NCI-H345 treated with DMSO at 0.1 percent for 48 hours (cell line): ENCODE measurements around the gene HES4.
A peak's percentile ranks its signal among the peaks of the same experiment; 100 is the strongest.
"Not testable (repeated sequence)": the region's sequence is repeated elsewhere in the genome, so short reads cannot be mapped to it uniquely, and the experiment has no call there.

ENCODE experiments used
- DNase-seq: peaks from one replicate; lab custom pipeline; 2025; ENCODE audit not compliant: unreplicated experiment; lab: John Stamatoyannopoulos, UW

Gene HES4

GRCh38 chr1:1019122-1019999, 19.5 kb upstream of the HES4 start:
- DNase-seq, result peak; percentile 28

GRCh38 chr1:1018321-1018685, 18.4 kb upstream of the HES4 start:
- not testable (repeated sequence) for DNase-seq

GRCh38 chr1:1017397-1018320, 17.8 kb upstream of the HES4 start:
- DNase-seq, result not testable (repeated sequence)

GRCh38 chr1:1014799-1015681, 15.1 kb upstream of the HES4 start:
- no peak for DNase-seq

GRCh38 chr1:1013922-1014648, 14.2 kb upstream of the HES4 start:
- no peak for DNase-seq

GRCh38 chr1:1013105-1013921, 13.4 kb upstream of the HES4 start, which contains the start of gene ISG15:
Gene ISG15, plus strand, starts transcription at chr1:1013497. Its CDS starts 77 bp downstream, at chr1:1013574.
- DNase-seq, result peak; percentile 35

- DNase-seq, result not testable (repeated sequence)
These were observed 12.8 kb upstream of the HES4 start for GRCh38 chr1:1012736-1013104.

- no peak for DNase-seq
These were observed 11.6 kb upstream of the HES4 start for GRCh38 chr1:1011396-1011949.

GRCh38 chr1:1010131-1010530, 10.2 kb upstream of the HES4 start:
- not testable (repeated sequence) for DNase-seq

GRCh38 chr1:1006305-1007159, 6.6 kb upstream of the HES4 start:
- no peak for DNase-seq

- DNase-seq, result no peak
These were observed 5.9 kb upstream of the HES4 start for GRCh38 chr1:1005774-1006304.

- no peak for DNase-seq
These were observed 5.1 kb upstream of the HES4 start for GRCh38 chr1:1004780-1005697.

GRCh38 chr1:1004420-1004779, 4.5 kb upstream of the HES4 start:
- DNase-seq, result no peak

GRCh38 chr1:1003618-1004419, 3.9 kb upstream of the HES4 start:
- no peak for DNase-seq

GRCh38 chr1:1001057-1001783, 1.3 kb upstream of the HES4 start:
- no peak for DNase-seq
